Liver (tissue), 9 donors: ENCODE results near the gene LILRB3. TPM values are rescaled to one million over a fixed set of nuclear protein-coding genes. Genes with fewer than 3 reads are reported as not detected.
A peak's percentile ranks its signal among the peaks of the same experiment; 100 is the strongest.

Source experiments
- DNase-seq: peaks from one replicate; pipeline ENCODE4 v3.0.0-alpha.2; 2017; ENCODE audit warnings: low spot score
- H3K27ac ChIP-seq, 2 donors: one replicate each; pipeline ENCODE4 v1.7.0; 2013; ENCODE audit warnings: inconsistent platforms in 2 of 2, low read length in 2 of 2, control low read depth in 1 of 2, low read depth in 1 of 2, mild to moderate bottlenecking in 1 of 2
- H3K27me3 ChIP-seq, 4 donors: one replicate each; pipeline versions ENCODE4 v1.6.1 to v1.7.0; 2013; ENCODE audit warnings: low read length in 3 of 4, inconsistent platforms in 1 of 4, mild to moderate bottlenecking in 1 of 4, moderate library complexity in 1 of 4; ENCODE audit not compliant: control insufficient read depth in 4 of 4, insufficient read depth in 4 of 4
- H3K36me3 ChIP-seq, 4 donors: one replicate each; pipeline versions ENCODE4 v1.6.1 to v1.7.0; 2013; ENCODE audit warnings: low read length in 3 of 4, mild to moderate bottlenecking in 3 of 4, low read depth in 1 of 4, moderate library complexity in 1 of 4; ENCODE audit not compliant: control insufficient read depth in 4 of 4, insufficient read depth in 3 of 4
- H3K4me1 ChIP-seq, 4 donors: one replicate each; pipeline versions ENCODE4 v1.6.1 to v1.7.0; 2013; ENCODE audit warnings: low read length in 3 of 4, mild to moderate bottlenecking in 3 of 4, moderate library complexity in 1 of 4; ENCODE audit not compliant: control insufficient read depth in 4 of 4, insufficient read depth in 4 of 4
- H3K4me3 ChIP-seq, 3 donors: one replicate each; pipeline versions ENCODE4 v1.6.1 to v1.7.0; 2013; ENCODE audit warnings: low read length in 3 of 3, control low read depth in 1 of 3, low read depth in 1 of 3, mild to moderate bottlenecking in 1 of 3
- H3K9ac ChIP-seq, 2 donors: one replicate each; pipeline ENCODE4 v1.7.0; 2013; ENCODE audit warnings: low read length in 2 of 2, mild to moderate bottlenecking in 2 of 2, moderate library complexity in 2 of 2, control low read depth in 1 of 2, low read depth in 1 of 2
- H3K9me3 ChIP-seq, 4 donors: one replicate each; pipeline versions ENCODE4 v1.6.1 to v1.7.0; 2013; ENCODE audit warnings: low read length in 3 of 4; ENCODE audit not compliant: control insufficient read depth in 4 of 4
- ATF3 ChIP-seq: IDR thresholded peaks from 2 replicates; pipeline ENCODE4 v1.6.1; 2016; ENCODE audit warnings: antibody characterized with exemption
- CTCF ChIP-seq: fragments of 150-350 bp; IDR thresholded peaks from 2 replicates; pipeline ENCODE4 v1.5.1; 2017; ENCODE audit warnings: improper control_type of control experiment, low read depth, low read length; ENCODE audit not compliant: missing input control
- EGR1 ChIP-seq, 2 donors: IDR thresholded peaks; 2 replicates each; pipeline ENCODE4 v1.6.1; 2016 to 2018; ENCODE audit warnings: antibody characterized with exemption in 2 of 2, low read depth in 2 of 2
- FOXA1 ChIP-seq: IDR thresholded peaks from 2 replicates; pipeline ENCODE4 v1.6.1; 2016; ENCODE audit warnings: antibody characterized with exemption
- FOXA2 ChIP-seq: IDR thresholded peaks from 2 replicates; pipeline ENCODE4 v1.6.1; 2016; ENCODE audit warnings: antibody characterized with exemption
- GABPA ChIP-seq, 2 donors: IDR thresholded peaks in 1 of 2; conservative IDR thresholded peaks in 1 of 2; 2 replicates each; pipeline ENCODE4 v1.6.1; 2016; ENCODE audit warnings: antibody characterized with exemption in 2 of 2, mild to moderate bottlenecking in 1 of 2, moderate library complexity in 1 of 2
- HNF4A ChIP-seq, 2 donors: conservative IDR thresholded peaks; 2 replicates each; pipeline ENCODE4 v1.6.1; 2016; ENCODE audit warnings: antibody characterized with exemption in 2 of 2, mild to moderate bottlenecking in 2 of 2
- HNF4G ChIP-seq: IDR thresholded peaks from 2 replicates; pipeline ENCODE4 v1.6.1; 2016; ENCODE audit warnings: antibody characterized with exemption
- JUND ChIP-seq, 2 donors: IDR thresholded peaks; 2 replicates each; pipeline ENCODE4 v1.6.1; 2016; ENCODE audit warnings: antibody characterized with exemption in 2 of 2
- MAX ChIP-seq: IDR thresholded peaks from 2 replicates; pipeline ENCODE4 v1.6.1; 2016; ENCODE audit warnings: antibody characterized with exemption
- NR2F2 ChIP-seq: IDR thresholded peaks from 2 replicates; pipeline ENCODE4 v1.6.1; 2016; ENCODE audit warnings: antibody characterized with exemption
- RAD21 ChIP-seq, 2 donors: IDR thresholded peaks; 2 replicates each; pipeline ENCODE4 v1.6.1; 2016; ENCODE audit warnings: antibody characterized with exemption in 2 of 2, mild to moderate bottlenecking in 2 of 2
- REST ChIP-seq: IDR thresholded peaks from 2 replicates; pipeline ENCODE4 v1.6.1; 2016; ENCODE audit warnings: antibody characterized with exemption, mild to moderate bottlenecking
- RXRA ChIP-seq, 2 donors: IDR thresholded peaks; 2 replicates each; pipeline ENCODE4 v1.6.1; 2017 to 2018; ENCODE audit warnings: antibody characterized with exemption in 2 of 2, mild to moderate bottlenecking in 1 of 2
- SP1 ChIP-seq: IDR thresholded peaks from 2 replicates; pipeline ENCODE4 v1.6.1; 2018; ENCODE audit warnings: antibody characterized with exemption, mild to moderate bottlenecking
- TAF1 ChIP-seq: conservative IDR thresholded peaks from 2 replicates; pipeline ENCODE4 v1.6.1; 2016; ENCODE audit warnings: antibody characterized with exemption, mild to moderate bottlenecking
- YY1 ChIP-seq: IDR thresholded peaks from 2 replicates; pipeline ENCODE4 v1.6.1; 2016; ENCODE audit warnings: antibody characterized with exemption, mild to moderate bottlenecking
- ZBTB33 ChIP-seq: IDR thresholded peaks from 2 replicates; pipeline ENCODE4 v1.6.1; 2016; ENCODE audit warnings: antibody characterized with exemption
- WGBS: extraction: QIAGEN DNeasy Blood & Tissue Kit; methylation state at CpG from one replicate; pipeline ENCODE4 v1.1.7; 2013; 5-methylcytosine and 5-hydroxymethylcytosine counted together
- polyA plus RNA-seq, 2 donors: library from polyadenylated mRNA; stranded (reverse) in 1 of 2; unstranded in 1 of 2; fragments of 200-250 nt in 1 of 2; fragments of >200 nt in 1 of 2; fragmentation: Nextera tagmentation in 1 of 2; extraction: Ambion mirVana in 1 of 2; gene quantifications; one replicate each; pipeline versions ENCODE4 v1.2.1 to v1.2.3, GENCODE V29; 2013 to 2015
- total RNA-seq, 2 donors: library from RNA; depleted of rRNA; stranded (reverse); fragments of >200 nt; gene quantifications; one replicate each; pipeline ENCODE4 v1.2.3, GENCODE V29; 2014
- donor health status: healthy.
- donor health status: healthy.
- donor health status: healthy.
- donor health status: healthy.
- donor health status: healthy.

The LILRB3 gene
- total and polyA plus RNA-seq, 4 donors = 2.2 to 10.5 (median 3.3) TPM

GRCh38 chr19:54211235-54211634 is 11.6 kb downstream of the LILRB3 start:
- Histone ChIP-seq H3K9me3 (no peaks in the 10 kb centered on the region), H3K27ac (peak overlapping the region; percentile 88 to 94), H3K36me3 (peaks cover 5 to 15% (median 11%) of the 10 kb centered on the region in 4 donors), H3K27me3 (no peaks in the 10 kb centered on the region), H3K4me3 (peak overlapping the region in 2 of 3 donors; percentile 3 to 29), H3K9ac (no peak overlapping the region), H3K4me1 (peaks cover 26 to 53% (median 43%) of the 10 kb centered on the region in 4 donors)
- no peak for DNase-seq
- WGBS = 85% methylated on average over 12 of the region's 12 CpGs
- TF ChIP-seq JUND (IDR thresholded peaks at IDR 0.05) = no peak

GRCh38 chr19:54209811-54210494 is 12.9 kb downstream of the LILRB3 start:
- TF ChIP-seq GABPA (IDR thresholded peaks at IDR 0.05 in 1 of 2, conservative IDR thresholded peaks at IDR 0.05 in 1 of 2) (peak in 1 of 2 donors; percentile 63), RXRA (IDR thresholded peaks at IDR 0.05) (peak; percentile 94 to 97), MAX (peak; percentile 94), JUND (IDR thresholded peaks at IDR 0.05) (peak; percentile 60 to 94), EGR1 (IDR thresholded peaks at IDR 0.05; ENCODE audit: low read depth in 2 of 2) (no peak), RAD21 (IDR thresholded peaks at IDR 0.05) (peak; percentile 45 to 52), NR2F2 (peak; percentile 84), ATF3 (peak; percentile 82), ZBTB33 (peak; percentile 94), FOXA1 (peak; percentile 94), REST (peak; percentile 75), SP1 (peak; percentile 98), CTCF (no peak), HNF4A (conservative IDR thresholded peaks at IDR 0.05) (peak; percentile 82 to 86), TAF1 (peak; percentile 57), YY1 (peak; percentile 84), HNF4G (peak; percentile 14), FOXA2 (peak; percentile 97)
- H3K27me3 ChIP-seq = no peaks in the 10 kb centered on the region
- H3K9me3 ChIP-seq = no peaks in the 10 kb centered on the region
- DNase-seq = peak; percentile 85
- H3K4me3 ChIP-seq = peak overlapping the region in 2 of 3 donors; percentile 21 to 29
- peak overlapping the region; percentile 88 to 94 for H3K27ac ChIP-seq
- H3K9ac ChIP-seq = peak overlapping the region; percentile 40 to 52
- 11% methylated on average over 10 of the region's 10 CpGs for WGBS
- H3K36me3 ChIP-seq = peaks cover 13 to 24% (median 20%) of the 10 kb centered on the region in 4 donors
- H3K4me1 ChIP-seq = peaks cover 29 to 66% (median 54%) of the 10 kb centered on the region in 4 donors
